NCI-H1417 treated with DMSO at 0.1 percent for 48 hours (cell line): ENCODE measurements around the gene LRP1B.
"Not testable (repeated sequence)": the region's sequence is repeated elsewhere in the genome, so short reads cannot be mapped to it uniquely, and the experiment has no call there.

Source experiments
- DNase-seq: peaks from one replicate; lab custom pipeline; 2025; lab: John Stamatoyannopoulos, UW

The LRP1B gene

DNA sequence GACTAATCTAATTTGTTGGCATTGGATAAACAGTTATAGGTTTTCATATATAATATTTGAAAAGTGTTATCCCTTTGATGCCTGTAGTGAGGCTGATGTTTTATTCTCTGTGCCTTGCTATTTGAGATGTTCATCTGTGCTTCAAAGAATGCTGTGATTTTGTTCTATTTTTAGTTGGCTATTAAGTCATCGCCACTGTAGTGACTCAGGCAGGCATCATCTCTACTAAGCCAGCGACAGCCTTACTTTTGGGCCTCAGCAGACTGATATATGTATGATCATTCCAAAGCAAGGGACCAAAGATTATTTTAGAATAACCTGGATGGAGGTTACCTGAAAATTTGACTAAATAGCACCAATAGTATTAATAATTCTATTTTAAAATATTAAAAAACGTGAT is 1676.1 kb downstream of the LRP1B start:
- no peak for DNase-seq

DNA sequence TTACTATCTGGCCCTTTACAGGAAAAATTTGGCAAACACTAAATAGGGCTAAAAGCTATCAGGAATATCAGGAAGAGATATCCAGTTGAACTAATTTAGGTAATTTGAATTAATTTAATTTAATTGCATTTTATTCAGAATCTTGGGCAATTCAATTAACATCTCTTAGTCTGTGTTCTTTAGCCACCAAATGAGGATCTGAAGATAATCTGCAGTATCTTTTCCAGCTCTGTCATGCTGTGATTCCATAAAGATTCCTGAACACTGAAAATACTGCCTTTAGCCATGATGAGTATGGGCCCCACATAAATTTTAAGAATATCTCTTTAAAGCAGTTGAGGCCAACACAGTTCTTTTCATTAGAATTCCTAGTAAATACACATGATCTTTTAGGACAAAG is 1679.5 kb downstream of the LRP1B start:
- DNase-seq: no peak

DNA sequence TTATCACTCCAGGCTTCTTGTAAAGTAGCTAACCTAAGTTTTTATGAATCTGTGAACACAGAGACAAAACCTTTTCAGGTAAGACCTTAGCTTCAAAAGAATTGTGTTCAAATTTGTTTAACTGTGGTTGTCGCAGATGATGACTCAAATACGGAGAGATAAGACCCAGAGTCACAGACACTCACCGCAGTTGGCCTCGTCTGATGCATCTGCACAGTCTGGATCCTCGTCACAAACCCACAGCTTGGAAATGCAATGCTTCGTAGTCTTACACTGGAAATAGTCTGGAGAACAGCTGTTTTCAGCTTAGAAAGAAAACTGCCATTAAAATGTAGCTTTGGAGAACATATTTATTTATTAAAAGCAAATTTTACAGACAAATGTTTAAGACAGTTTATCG is 1688.5 kb downstream of the LRP1B start:
- no peak for DNase-seq

DNA sequence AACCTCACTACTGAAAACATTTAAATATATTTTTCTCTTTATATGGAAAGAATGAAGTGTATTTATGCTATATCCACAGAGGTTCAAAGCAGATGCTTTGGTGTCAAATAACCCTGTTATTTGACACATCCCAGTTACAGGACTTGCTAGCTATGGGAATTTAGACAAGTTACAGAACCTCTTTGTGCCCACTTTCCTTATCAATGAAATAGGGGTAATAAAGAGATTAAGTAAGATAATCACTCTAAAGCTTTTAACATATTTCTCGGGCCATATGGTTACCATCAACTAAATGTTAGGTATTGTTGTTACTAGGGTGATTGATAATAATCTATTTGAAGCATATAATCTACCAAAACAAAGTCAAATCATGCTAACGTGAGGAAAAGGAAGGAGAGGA is 1690.0 kb downstream of the LRP1B start:
- no peak for DNase-seq

DNA sequence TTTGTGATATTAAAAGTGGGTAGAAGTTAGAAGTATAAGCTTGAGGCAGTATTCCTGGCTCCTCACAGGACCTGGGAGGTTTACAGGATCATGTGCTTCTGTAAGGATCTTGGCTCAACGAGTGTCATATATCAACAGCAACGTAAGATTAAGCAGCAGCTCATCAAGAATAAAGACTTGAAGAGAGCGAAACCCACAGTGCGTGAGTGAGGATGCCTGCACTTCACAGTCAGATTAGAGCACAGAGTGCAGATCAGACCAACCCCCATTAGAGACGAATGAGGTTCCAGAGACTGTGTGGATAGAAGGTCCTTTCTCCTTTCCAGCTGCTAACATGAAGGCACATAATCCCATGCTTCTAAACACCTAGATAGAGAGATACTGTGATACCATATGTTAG is 1693.9 kb downstream of the LRP1B start:
- no peak for DNase-seq

DNA sequence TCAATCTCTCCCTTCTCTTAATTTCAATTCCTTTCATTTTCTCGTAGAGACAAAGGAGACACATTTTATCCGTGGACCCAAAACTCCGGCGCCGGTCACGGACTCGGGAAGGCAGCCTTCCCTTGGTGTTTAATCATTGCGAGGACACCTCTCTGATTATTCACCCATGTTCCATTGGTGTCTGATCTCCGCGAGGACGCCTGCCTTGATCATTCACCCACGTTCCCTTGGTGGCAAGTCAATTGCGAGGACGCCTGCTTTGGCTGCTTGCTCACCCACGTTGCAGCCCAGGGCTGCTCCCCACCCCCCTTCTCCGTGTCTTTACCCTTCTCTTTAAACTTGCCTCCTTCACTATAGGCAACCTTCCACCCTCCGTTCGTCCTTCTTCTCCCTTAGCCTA is 1703.8 kb downstream of the LRP1B start:
- not testable (repeated sequence) for DNase-seq

DNA sequence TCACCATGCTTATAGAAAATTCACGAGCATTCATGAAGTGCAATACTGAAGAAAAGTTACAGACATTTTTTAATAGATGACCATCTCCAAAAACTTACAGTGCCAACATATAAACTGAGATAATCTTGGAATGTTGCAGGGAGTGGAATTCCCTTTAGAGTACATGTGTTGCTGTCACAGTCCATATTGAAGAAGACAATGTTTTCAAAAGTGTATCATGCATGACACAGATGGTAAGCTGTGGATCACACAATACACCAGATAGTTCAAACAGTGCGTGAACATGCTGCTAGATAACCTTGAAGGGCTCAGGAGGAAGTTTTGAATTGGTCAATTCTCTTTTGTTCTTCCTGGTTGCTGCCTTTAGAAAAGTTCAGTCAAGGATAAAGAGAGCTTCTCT is 1706.3 kb downstream of the LRP1B start:
- no peak for DNase-seq

DNA sequence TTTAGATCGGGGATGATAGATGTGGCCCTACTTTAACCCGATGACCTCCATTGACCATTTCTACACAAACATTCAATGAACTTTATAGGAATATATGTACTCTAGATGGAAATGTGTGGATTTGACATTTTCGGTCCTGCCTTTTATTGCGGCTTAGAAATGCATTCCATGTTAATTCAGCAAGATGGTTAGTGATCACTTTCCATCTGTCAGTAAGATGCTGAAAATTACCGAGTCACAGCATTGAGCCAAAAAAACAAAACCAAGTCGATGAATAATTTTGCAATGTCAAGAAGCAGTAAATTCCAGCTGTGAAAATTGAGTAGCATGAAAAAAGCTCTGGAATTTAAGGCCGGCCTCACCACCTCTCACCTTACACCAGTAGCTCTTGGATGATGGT is 1708.1 kb downstream of the LRP1B start:
- no peak for DNase-seq

DNA sequence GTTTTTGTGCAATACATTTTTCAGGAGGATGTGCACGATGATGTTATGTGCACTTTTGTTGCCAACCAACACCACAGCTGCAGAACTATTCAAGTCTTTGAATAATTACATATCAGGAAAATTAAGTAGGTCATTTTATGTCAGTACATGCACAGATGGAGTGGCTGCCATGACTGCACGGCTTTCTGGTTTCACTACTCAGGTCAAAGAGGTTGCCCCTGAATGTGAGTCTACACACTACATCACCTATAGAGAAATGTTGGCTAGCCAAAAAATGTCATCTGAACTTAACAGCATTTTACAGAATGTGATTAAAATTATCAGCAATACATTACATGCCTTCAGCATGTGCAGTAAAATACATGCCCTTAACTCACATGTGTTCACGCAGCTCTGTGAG is 1713.3 kb downstream of the LRP1B start:
- no peak for DNase-seq

DNA sequence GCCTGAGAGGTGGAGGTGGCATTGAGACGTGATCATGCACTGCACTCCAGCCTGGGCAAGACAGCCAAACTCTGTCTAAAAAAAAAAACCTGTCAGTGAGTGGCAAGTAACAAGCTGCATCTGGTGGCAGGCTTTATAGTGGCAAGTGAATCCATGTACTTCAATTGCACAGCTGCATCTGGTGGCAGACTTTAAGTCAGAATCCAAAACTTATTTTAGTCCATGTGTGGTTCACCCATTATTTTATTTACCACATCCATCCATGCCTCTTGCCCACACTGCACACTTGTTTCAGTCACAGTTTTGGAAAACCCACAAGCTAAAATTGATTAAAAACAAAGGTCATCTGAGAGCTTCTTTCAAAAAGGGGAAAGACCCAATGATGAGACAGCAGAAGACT is 1714.2 kb downstream of the LRP1B start:
- DNase-seq: no peak

DNA sequence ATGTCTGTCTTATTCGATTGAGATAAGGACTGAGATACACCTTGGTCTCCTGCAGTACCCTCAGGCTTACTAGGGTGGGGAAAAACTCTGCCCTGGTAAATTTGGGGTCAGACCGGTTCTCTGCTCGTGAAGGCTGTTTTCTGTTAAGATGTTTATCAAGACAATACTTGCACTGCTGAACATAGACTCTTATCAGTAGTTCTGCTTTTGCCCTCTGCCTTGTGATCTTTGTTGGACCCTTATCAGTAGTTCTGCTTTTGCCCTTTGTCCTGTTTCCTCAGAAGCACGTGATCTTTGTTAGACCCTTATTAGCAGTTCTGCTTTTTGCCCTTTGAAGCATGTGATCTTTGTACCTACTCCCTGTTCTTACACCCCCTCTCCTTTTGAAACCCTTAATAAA is 1715.8 kb downstream of the LRP1B start:
- not testable (repeated sequence) for DNase-seq

DNA sequence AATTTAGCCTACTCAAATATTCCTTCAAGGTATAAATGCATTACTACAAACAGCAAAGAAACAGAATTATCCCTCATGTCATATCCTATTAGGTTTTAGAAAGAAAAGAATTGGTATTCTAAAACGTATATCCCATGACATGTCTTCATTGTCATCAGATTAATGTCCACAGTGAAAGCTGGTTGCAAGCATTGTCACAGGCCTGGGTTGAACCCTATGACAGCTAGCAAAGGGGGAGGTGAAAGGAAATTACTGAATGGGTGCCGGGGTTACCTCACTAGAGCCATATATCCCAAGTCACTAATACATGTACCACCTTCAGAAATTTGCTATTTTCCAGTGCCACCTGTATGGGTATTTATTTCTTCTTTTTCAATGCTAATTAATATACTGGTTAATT is 1720.1 kb downstream of the LRP1B start:
- no peak for DNase-seq

DNA sequence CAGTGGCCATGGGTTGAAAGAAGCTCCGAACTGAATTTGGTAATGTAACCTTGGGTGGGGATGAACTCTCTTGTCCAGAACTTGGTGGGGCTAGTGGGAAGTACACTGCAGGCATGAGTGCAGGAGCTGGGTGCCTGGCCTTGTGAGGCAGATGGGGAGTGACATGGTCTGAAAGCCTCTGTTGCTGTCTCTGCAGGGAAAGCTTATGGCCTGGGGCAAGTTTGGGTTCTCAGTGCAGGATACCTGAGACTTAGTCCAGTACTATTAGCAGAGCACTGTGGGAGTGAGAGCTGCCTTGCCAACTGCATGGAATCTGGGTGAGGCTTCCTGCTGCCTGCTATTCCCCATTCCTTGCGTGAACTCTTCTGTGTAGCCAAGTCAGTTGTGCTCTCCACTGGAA is 1729.8 kb downstream of the LRP1B start:
- no peak for DNase-seq

DNA sequence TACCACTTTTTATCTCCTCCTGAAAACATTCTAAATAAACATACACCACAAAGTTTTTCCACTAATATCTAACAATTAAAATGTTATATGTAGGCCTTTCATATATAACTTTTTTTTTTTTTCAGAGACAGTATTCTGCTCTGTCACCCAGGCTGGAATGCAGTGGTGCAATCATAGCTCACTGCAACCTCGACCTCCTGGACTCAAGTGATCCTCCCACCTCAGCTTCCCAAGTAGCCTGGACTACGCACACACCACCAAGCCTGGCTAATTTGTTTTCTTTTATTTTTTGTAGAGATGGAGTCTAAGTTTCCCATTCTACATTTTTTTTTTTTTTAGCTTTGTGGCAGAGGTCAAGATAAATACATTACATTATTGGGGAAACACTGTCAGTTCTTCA is 1738.0 kb downstream of the LRP1B start:
- no peak for DNase-seq

DNA sequence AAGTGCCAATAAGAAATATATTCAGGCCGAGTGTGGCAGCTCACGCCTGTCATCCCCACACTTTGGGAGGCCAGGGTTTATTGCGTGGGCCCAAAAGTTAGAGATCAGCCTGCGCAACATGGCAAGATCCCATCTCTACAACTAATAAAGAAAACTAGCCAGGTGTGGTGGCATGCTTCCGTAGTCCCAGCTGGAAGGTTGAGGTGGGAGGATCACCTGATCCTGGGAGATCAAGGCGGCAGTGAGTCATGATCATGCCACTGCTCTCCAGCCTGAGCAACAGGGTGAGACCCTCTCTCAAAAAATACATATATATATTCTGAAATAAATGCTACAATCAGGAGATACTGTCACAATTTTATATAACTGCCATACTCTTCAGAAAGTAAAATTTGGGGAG is 1745.9 kb downstream of the LRP1B start:
- DNase-seq: no peak

DNA sequence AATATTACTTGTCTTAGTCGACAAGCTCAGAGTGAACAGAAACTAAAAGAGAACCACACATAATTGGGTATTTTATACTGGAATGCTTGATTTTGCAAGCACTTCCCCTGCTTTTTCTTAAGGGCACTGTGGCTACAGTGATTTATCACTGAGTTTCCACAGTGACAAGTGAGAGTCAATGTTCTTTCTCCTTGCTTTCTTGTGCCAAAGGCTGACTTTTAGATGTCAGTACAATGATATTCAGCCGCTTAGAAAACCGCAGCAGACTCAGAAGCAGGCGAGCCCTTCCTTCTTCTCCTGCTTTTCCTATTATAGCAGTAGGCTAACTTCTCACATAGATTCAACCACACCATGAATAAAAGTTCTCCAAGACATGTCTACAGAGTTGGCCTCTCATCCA is 1747.0 kb downstream of the LRP1B start:
- no peak for DNase-seq

DNA sequence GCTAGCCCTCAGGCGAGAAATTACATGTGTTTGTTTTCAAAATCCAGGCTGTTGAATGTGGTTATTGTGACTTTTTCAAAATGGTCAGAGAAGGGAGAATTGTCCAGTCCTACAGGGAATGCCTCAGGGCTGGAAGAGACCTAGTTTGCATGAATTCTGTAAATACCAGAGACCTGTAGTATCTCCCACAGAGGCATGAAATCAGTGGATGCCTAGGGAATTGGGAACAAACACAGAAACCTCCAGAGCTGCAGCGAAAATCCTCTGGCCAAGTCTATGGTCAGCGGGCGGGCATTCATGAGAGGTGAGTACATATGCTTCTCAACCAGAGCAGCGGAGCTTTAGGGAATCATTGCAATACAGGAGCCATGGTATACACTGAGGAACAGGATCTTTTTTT is 1754.1 kb downstream of the LRP1B start:
- DNase-seq: no peak

DNA sequence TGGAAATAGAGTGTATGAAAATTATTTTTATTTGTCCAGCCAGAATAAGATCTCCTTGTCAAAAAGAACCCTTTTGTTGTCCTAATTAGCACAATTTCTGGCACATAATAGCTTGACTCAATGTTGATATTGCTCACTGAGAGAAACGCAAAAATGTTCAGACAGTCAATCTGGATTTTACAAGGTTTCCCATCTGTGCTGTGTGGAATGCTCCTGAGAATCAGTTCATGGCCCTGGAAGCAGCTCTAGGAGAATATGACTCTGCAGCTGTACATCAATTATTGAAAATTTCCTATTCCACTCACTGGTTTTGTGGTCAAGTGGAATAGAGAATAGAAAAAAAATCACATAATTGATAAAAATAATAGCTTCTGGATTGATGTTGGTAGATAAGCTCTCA is 1767.7 kb downstream of the LRP1B start:
- DNase-seq: no peak

DNA sequence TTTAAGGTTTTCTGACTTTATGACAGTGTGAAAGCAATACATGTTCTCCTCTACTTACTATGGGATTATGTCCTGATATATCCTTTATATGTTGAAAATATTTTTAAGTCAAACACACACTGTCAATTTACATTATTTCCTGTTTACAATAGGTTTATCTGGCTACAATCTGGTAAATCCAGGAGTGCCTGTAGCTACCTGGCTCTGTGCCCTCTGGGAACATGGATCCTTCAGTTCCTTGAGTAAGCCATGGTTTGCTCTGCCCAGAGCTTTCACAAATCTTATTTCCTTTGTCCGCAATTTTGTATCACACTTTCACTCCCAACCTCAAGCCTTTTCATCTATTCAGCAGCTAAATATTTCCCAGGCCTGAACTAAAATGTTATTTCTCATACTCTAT is 1768.5 kb downstream of the LRP1B start:
- no peak for DNase-seq

DNA sequence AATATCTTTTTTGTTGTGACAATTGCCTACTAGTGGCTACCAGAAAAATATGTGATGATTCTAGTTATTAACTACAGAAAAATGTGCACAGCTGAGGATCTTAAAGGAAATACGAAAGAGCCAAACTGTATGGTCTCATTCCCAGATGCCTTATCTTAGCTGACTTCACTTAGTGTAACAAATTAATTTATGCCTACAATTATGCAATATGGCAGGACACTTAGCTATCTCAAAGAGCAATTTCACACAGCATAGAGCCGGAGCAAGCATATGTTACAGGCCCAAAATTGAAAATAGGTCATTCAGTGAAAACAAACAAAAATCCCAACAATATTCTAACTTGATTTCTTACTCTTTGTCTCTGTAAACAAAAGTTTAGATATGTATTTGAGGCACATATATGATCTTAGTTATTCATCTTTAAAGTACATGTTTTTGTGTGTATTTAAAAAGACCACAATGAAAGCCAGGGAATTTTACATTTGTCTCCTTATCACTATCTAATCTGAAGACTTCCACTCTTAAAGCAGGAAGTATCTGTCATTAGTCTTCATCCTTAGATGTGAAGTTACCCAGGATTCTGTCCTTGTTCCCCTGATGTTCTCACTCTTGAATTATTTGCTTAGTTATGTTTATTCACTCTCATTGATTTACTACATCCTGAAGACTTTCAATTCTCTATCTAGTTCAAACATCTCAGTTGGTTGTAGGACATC is 1771.6 kb downstream of the LRP1B start:
- DNase-seq: no peak

DNA sequence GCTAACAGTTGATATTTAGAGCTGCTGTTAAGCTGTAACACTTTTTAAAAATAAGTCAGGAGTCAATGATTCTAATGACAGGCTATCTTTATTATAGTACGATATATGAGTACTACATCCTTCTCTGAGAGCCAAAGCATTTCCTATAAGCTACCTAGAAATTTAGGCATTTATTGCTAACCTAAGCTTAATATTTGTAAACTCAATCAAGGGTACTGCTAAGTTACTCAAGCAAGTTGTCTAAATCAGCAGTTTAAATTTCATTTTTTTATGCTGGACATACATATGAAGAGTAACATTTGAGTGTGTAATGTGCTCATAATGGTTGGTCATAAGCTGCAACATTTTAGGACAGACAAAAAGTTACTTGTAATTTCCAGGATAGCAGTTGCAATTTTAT is 1774.1 kb downstream of the LRP1B start:
- DNase-seq: no peak

DNA sequence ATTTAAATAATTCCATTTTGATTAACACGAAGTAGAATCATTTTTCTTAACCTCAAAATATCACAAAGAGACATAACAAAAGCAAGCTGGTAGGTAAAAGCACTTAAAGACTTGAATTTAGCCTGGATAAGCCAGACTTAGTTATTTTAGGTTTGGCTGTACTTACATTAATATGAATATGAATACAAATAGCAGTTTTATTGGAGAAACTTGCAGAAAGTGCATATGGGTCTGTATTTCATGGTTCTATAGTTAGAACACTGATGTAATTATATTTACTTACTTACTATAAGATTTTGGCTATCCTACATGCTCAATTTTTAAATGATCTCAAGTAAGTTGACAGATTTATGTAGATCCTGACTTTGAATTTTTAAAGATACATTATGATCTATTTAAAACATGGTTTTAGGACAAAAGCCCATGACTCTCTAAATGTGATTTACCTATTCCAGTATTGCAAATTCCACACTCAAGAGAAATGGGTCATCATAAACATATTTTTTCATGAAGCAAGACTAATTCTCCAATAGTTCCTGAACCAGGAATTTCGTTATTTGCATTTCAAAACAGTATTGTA is 1775.2 kb downstream of the LRP1B start:
- no peak for DNase-seq

DNA sequence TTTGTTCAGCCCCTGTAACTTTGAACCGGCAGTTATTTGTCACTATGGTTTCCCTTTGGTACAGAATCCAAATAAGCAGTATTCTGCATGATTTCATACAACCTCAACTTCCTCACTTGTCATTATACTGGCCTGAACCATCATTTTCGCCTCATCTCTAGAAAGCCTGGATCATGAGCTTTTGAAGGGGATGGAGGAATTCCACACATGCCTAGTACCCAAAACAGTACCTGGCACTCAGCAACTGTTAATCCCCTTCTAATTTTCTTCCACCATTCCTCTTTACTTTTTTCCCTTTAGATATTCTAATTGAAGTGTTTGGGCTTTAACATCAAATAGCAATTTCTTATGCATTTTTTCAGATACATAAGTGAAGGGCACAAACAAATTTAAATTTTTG is 1776.3 kb downstream of the LRP1B start:
- no peak for DNase-seq

DNA sequence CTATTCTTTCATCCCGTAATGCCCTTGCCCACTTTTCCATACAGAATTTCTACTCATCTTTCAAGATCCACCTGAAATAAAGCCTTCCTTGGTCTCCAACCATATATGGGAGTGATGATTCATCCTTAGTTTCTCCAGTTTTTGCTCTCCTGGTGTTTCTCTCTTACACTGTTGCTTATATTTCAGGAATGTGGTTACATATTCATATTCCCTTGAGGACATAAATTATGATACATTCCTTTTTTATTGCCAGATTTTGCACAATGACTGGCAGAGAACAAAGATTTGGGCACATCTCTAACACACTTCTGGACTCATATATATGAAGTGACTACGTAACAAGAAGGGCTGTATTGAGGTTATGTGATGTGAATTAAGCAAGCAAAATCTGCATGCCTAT is 1777.3 kb downstream of the LRP1B start:
- DNase-seq: no peak
